HL-60 (cell line): ENCODE data around the gene NKX6-1.

Experiments used
- DNase-seq, 2 experiments: peaks; one replicate each; pipeline ENCODE4 v3.0.0-alpha.2; 2010 to 2020; ENCODE audit warnings: low read depth in 1 of 2, low spot score in 1 of 2
- H3K27ac ChIP-seq: fragments of 250-450 bp; sonication (Bioruptor Pico); replicated peaks from 2 replicates; pipeline ENCODE4 v1.5.1; 2020; ENCODE audit warnings: mild to moderate bottlenecking, moderate library complexity
- H3K27me3 ChIP-seq: fragments of 250-450 bp; sonication (Bioruptor Pico); 2 replicates; pipeline ENCODE4 v1.5.1; 2021; ENCODE audit warnings: mild to moderate bottlenecking, moderate library complexity; ENCODE audit not compliant: insufficient read depth, poor library complexity, severe bottlenecking
- H3K4me3 ChIP-seq: replicated peaks from 2 replicates; pipeline ENCODE4 v1.5.1; 2011; ENCODE audit warnings: mild to moderate bottlenecking, control low read depth, low read length; ENCODE audit not compliant: insufficient read depth
- CTCF ChIP-seq: IDR thresholded peaks from one replicate; pipeline ENCODE4 v1.5.1; 2011; ENCODE audit warnings: low read length, control low read depth, inconsistent platforms; ENCODE audit not compliant: insufficient read depth
- GABPA ChIP-seq: IDR thresholded peaks from 2 replicates; pipeline ENCODE4 v1.6.1; 2012; ENCODE audit warnings: low read depth
- POLR2AphosphoS5 ChIP-seq: IDR thresholded peaks from 2 replicates; pipeline ENCODE4 v1.6.1; 2012; ENCODE audit warnings: low read depth
- REST ChIP-seq: IDR thresholded peaks from 2 replicates; pipeline ENCODE4 v1.6.1; 2012; ENCODE audit warnings: low read depth; ENCODE audit not compliant: insufficient replicate concordance
- SPI1 ChIP-seq: IDR thresholded peaks from 2 replicates; pipeline ENCODE4 v1.6.1; 2012; ENCODE audit warnings: low read depth, mild to moderate bottlenecking, borderline replicate concordance

Gene NKX6-1

DNA sequence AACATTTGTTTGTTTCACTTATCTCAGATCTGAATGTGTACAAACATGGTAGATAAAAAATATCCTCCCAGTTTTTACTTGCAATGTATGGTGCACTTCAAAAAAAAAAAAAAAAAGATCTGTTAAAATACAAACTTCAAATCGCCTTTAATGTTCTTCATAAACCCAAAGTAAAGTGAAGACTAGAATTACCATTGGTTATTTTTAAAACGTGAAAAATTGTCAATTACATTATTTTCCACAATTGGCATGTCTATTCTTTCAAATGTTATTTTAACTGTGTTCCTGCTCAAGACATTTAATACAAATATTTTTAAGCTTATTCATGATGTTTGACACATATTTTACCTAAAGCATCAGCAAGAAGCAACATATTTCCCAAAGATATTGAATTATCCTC is 5.0 kb downstream of the NKX6-1 start:
- Histone ChIP-seq H3K27me3 (peaks cover 77% of the 10 kb centered on the region), H3K4me3 (no peak overlapping the region), H3K27ac (no peak overlapping the region)
- TF ChIP-seq SPI1 (no peak), REST (no peak), POLR2AphosphoS5 (no peak), GABPA (no peak), CTCF (no peak)
- no peak for DNase-seq

- TF ChIP-seq POLR2AphosphoS5 = no peak
- no peak for TF ChIP-seq SPI1
- no peak for TF ChIP-seq REST
- TF ChIP-seq GABPA = no peak
- TF ChIP-seq CTCF = no peak
- no peak overlapping the region for H3K4me3 ChIP-seq
- DNase-seq = no peak
These were observed 5.8 kb downstream of the NKX6-1 start for GRCh38 chr4:84493092-84493850.

DNA sequence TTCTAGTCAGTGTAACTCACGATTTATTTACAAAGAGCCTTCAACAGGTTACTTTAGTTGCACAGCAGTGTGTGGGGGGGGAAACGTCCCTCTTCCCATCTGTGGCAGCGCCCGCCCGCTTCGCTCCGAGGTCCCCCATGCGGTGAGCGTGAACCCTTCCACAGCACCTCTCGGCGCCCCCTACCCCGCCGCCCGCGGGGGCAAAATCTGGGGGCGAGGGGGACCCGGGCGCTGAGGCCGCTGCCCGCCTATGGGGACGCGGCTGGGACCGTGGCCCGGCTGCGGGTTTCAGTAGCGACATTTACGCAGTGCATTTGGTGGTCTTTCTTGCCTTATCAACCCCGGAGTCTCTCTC is 6.4 kb downstream of the NKX6-1 start:
- no peak for DNase-seq
- TF ChIP-seq GABPA (no peak), SPI1 (no peak), CTCF (no peak), REST (no peak), POLR2AphosphoS5 (no peak)
- H3K4me3 ChIP-seq = no peak overlapping the region
- peaks cover 66% of the 10 kb centered on the region for H3K27me3 ChIP-seq
- no peak overlapping the region for H3K27ac ChIP-seq

More at GRCh38 chr4:84493092-84493850, 5.8 kb downstream of the NKX6-1 start:
- H3K27ac ChIP-seq = no peak overlapping the region
- peaks cover 70% of the 10 kb centered on the region for H3K27me3 ChIP-seq
